HG02970 (cell line): ENCODE results near the gene TTLL11.

Source experiments
- ATAC-seq: cut with Tn5 transposase; IDR thresholded peaks from one replicate; pipeline ENCODE4 v1.9.1; 2021; ENCODE audit warnings: mild to moderate bottlenecking, moderate library complexity, moderate number of reproducible peaks; ENCODE audit not compliant: unreplicated experiment, low FRiP score

The TTLL11 gene

GRCh38 chr9:121781701-121782464 is 311.2 kb downstream of the TTLL11 start:
- no peak for ATAC-seq

- ATAC-seq, result no peak
These were observed 312.0 kb downstream of the TTLL11 start for GRCh38 chr9:121781145-121781548.

GRCh38 chr9:121780177-121781040 is 312.7 kb downstream of the TTLL11 start:
- ATAC-seq, result no peak

GRCh38 chr9:121779381-121780117 is 313.6 kb downstream of the TTLL11 start:
- ATAC-seq, result no peak

- ATAC-seq, result no peak
These were observed 314.6 kb downstream of the TTLL11 start for GRCh38 chr9:121778252-121779225.

- ATAC-seq, result no peak
These were observed 316.1 kb downstream of the TTLL11 start for GRCh38 chr9:121776739-121777637.

- ATAC-seq, result no peak
These were observed 316.9 kb downstream of the TTLL11 start for GRCh38 chr9:121776001-121776738.

GRCh38 chr9:121774715-121775613 is 318.1 kb downstream of the TTLL11 start:
- no peak for ATAC-seq

GRCh38 chr9:121773954-121774714 is 319.0 kb downstream of the TTLL11 start:
- no peak for ATAC-seq

- no peak for ATAC-seq
These were observed 319.7 kb downstream of the TTLL11 start for GRCh38 chr9:121773286-121773953.

- no peak for ATAC-seq
These were observed 320.4 kb downstream of the TTLL11 start for GRCh38 chr9:121772600-121773285.
